ENCODE measurements around the gene LSMEM2.
"Not testable (repeated sequence)": the region's sequence is repeated elsewhere in the genome, so short reads cannot be mapped to it uniquely, and the experiment has no call there.

The LSMEM2 gene

DNA sequence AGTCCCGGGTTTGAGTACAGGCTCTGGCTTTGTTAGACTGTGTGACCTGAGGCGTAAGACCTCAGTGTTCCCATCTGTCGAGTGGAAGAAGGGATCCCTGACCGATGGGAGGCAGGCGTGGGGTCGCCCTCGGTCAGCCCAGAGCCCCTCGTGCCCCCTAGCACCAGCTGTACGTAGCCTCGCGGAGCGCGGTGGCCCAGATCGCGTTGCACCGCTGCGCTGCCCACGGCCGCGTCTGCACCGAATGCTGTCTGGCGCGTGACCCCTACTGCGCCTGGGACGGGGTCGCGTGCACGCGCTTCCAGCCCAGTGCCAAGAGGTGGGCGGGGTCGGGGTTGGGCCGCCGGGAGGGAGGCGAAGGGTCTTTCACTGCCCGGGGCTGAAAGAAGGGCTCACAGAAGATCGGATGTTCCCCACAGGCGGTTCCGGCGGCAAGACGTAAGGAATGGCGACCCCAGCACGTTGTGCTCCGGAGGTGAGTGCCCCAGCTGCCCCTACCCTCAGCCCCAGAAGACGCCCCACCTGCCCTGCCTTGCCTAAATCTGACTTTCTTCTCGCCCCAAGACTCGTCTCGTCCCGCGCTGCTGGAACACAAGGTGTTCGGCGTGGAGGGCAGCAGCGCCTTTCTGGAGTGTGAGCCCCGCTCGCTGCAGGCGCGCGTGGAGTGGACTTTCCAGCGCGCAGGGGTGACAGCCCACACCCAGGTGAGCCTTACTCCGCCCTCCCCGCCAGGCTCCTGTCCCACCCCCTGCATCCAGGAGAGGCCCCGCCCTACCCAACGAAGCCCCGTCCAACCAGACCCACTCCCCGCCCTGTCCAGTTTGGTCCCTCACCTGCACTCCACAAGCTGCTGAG is 3.5 kb upstream of the LSMEM2 start:
- no peak for FAIRE-seq
- DNase-seq (ENCODE audit: extremely low spot score, insufficient read length, low read depth), result no peak

DNA sequence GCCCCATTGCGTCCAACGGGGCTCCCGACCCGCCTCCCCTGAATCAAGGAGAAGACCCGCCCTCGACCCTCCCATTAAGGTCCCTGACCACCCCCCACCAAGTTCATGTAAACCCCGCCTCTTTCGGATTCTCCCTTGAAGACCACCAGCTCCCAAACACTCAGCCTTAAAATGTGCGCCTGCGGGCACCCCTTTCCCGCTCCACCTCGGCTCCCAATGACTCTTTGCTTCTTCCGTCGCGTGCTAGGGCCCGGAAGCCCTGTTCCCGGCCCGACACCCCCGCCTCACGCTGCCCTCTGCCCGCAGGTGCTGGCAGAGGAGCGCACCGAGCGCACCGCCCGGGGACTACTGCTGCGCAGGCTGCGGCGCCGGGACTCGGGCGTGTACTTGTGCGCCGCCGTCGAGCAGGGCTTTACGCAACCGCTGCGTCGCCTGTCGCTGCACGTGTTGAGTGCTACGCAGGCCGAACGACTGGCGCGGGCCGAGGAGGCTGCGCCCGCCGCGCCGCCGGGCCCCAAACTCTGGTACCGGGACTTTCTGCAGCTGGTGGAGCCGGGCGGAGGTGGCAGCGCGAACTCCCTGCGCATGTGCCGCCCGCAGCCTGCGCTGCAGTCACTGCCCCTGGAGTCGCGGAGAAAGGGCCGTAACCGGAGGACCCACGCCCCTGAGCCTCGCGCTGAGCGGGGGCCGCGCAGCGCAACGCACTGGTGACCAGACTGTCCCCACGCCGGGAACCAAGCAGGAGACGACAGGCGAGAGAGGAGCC is 2.7 kb upstream of the LSMEM2 start:
- FAIRE-seq (no peak), DNase-seq (ENCODE audit: extremely low spot score, insufficient read length, low read depth) (no peak)

DNA sequence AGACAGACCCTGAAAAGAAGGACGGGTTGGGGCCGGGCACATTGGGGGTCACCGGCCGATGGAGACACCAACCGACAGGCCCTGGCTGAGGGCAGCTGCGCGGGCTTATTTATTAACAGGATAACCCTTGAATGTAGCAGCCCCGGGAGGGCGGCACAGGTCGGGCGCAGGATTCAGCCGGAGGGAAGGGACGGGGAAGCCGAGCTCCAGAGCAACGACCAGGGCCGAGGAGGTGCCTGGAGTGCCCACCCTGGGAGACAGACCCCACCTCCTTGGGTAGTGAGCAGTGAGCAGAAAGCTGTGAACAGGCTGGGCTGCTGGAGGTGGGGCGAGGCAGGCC is 2.2 kb upstream of the LSMEM2 start:
- FAIRE-seq, result no peak
- no peak for DNase-seq (ENCODE audit: extremely low spot score, insufficient read length, low read depth)

DNA sequence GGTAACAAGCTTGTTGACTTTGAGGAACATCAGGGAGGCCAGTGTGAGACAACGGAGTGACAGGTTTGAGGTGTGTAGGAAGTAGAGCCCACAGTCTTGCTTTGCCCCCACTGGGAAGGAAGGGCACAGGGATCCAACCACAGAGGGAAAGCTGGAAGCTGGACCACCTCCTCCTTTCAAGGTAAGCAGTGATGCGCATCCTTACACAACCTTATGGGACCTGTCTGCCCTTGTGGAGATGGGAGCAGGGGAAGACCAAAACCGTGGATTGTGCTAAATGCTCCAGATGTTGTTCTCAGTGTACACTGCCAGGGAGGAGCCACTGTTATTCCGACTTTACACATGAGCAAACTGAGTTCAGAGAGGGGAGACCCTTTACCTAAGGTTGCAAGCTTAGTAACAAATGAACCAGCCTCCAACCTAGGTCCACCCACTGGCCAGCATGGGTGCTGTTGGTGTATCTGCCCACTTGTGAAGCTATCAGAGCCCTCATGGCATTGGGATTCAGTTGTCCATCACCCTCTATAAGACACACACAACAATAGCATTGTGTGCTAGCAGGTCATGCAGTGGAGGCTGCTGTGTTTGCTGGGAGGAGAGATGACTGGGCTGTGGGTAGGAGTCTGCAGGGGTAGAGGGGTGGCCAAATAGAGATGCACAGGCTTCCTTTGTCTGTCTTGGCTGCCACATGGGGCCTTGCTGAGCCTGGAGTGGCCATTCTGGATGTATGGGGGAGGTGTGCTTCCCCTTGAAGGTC is 586 bp upstream of the LSMEM2 start:
- DNase-seq (ENCODE audit: extremely low spot score, insufficient read length, low read depth) (no peak), FAIRE-seq (no peak)

DNA sequence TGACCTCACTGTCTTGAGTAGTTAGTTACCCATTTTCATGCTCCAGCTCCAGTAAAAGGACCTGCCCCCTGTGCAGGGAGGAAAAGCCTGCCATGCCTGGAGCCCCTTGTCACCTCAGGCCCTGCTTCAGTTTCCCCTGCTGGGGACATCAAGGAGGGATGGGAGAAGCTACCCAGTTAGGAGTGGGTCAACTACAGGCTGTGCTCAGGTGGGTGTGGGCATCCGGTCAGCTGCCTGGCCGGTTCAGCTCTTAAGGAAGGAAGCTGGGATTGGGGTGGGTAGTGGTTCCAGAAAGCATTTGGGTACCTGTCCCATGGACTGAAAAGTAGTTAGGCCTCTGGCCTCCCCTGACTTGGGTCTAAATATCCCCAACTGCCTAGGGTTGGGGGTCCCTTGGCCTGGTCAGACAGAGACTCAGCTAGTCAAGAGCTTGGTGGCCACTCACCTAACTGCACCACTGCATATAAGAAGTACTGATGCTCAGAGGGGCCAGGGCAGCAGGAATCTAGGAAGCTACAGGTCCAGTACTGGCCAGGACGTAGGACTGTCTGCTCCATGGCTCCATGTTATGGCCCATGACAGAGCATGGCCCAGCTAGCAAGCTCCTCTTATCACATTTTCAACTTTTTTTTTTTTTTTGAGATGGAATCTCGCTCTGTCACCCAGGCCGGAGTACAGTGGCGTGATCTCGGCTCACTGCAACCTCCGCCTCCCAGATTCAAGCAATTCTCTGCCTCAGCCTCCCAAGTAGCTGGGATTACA is 549 bp downstream of the LSMEM2 start:
- DNase-seq (ENCODE audit: extremely low spot score, insufficient read length, low read depth) (no peak), FAIRE-seq (no peak)

DNA sequence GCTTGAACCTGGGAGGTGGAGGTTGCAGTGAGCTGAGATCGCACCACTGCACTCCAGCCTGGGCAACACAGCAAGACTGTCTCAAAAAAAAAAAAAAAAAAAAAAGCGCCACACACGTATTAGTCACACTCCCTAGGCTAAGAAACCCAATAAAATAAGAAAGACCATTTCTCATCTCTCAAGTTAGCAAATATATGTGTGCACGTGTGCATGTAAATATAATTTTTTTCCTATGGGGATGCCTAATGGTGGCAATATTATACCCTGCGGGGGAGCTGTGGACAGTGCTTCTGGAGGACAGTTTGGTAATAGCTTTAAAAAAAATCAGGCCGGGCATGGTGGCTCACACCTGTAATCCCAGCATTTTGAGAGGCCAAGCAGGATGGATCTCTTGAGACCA is 5.2 kb downstream of the LSMEM2 start:
- not testable (repeated sequence) for DNase-seq (ENCODE audit: extremely low spot score, insufficient read length, low read depth); FAIRE-seq

DNA sequence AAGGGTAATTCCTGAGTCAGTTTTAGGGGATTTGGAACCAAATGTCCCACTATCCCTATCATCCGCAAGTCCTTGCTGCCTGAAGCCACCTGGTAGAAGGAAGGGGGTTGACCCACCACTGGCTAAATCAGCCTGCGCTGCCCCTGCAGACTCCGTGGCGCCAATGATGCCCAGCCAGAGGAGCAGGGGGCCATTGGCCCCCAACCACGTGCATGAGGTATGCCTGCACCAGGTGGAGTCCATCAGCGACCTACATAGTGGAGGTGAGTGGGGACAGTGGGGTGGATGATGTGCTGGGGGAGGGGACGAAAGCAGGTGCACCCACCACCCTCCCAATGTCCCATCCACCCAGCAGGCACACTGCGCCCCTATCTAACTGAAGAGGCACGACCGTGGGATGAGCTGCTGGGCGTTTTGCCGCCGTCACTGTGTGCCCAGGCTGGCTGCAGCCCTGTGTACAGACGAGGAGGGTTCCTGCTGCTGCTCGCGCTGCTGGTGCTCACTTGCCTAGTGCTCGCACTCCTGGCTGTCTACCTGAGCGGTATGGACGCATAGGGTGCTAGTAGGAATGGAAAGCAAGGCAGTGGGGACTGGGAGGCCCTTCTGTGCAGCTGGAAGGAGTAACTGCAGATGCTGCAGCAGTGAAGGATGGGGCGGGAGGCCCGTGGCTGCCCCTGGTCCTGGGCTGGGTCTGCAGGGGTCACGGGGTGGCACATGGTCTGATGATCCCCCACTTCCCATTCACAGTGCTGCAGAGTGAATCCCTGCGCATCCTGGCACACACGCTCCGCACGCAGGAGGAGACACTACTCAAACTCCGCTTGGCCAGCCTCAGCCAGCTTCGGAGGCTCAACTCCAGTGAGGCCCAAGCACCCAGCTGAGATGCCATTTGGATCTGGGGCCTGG is 7.7 kb downstream of the LSMEM2 start:
- no peak for DNase-seq (ENCODE audit: extremely low spot score, insufficient read length, low read depth)
- no peak for FAIRE-seq

DNA sequence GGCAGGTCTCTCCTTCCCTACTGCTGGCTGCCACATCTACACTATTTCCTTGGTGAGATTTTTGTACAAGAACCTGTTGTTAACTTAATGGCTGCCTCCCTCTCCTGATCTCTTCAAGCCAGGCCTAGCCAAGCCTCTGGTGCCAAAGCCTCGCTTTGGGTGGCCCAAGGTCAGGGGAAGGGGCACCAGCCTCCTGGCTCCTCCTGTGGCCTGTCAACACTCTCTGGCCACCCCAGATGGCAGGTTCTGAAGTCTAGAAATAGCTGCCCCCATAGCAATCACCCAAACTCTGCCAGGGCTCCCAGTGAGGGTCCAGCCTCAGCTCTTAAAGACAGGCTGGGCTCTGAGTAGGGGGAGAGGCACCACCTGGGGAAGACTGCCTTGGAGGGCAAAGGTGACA is 8.4 kb downstream of the LSMEM2 start:
- FAIRE-seq, result no peak

DNA sequence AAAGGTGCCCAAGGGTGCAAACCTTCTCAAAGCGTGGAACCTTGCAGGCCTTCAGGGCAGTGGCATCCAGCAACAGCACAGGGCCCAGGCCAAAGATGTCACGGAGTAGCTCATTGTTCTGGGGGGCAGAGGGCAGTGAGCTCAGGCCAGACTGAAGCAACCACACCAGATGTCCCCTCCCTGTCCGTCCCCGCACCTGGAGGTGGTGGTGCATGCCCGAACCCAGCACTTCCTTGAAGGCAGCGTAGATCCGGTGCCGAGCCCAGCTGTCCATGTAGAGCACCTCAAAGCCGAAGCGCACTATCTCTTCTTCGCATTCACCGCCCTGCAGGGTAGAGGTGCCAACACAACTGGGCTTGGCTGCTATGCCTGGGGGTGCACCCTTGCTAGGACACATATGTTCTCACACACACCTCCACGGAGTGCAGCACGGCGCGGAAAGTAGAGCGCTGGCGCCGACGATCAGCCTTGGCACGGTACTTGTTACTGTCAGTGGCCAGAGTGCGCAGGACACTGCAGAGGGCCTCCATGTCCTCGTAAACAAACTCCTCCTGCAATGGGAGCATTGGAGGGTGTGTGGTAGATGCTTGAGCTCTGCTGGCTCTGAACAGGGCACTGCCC is 9.6 kb downstream of the LSMEM2 start:
- DNase-seq (ENCODE audit: extremely low spot score, insufficient read length, low read depth), result no peak
- FAIRE-seq, result no peak

More for the DNA sequence above, 8.4 kb downstream of the LSMEM2 start:
- no peak for DNase-seq (ENCODE audit: extremely low spot score, insufficient read length, low read depth)

DNA sequence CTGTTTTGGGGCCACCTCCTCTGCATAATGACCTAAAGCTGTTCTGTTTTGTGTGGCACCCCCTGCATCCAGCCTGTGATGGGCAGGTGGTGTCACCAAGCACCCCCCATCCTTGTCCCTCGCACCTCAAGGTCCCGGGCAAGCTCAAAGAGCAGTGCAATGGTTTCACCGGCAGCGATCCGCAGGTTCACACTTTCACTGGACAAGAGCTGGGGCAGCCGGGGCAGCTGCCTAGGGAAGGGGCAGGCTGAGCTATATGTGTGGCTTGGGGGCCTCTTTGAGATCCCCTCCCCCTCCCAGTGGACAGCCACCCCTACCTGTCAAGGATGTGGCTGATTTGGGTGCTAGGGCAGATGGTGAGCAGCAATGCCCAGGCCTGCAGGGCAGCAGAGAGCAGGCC is 10.2 kb downstream of the LSMEM2 start:
- no peak for FAIRE-seq

DNA sequence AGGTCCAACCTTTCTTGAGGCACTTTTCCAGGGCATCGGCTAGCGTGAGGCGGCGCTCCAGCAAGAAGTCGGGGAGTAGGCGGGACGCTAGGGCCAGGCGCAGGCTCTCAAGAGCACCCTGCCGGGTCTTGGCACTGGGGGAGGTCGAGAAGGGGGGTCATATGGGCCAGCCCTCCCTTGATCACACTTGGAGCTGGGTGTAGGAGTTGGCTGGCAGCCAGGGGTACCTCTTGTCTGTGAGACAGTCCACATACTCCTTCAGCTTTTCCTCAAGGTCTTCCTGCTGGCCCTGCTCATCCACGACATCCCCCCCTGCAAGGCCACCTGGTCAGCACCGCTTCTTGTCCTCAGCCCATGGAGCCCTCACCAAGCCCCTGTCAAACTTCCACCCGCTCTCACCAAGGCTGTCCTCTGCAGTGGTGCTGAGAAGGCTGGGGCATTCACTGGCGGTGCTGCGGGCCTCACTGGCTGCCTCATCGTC is 11.3 kb downstream of the LSMEM2 start:
- DNase-seq (ENCODE audit: extremely low spot score, insufficient read length, low read depth) (no peak), FAIRE-seq (no peak)

More for the DNA sequence above, 10.2 kb downstream of the LSMEM2 start:
- DNase-seq (ENCODE audit: extremely low spot score, insufficient read length, low read depth), result no peak

DNA sequence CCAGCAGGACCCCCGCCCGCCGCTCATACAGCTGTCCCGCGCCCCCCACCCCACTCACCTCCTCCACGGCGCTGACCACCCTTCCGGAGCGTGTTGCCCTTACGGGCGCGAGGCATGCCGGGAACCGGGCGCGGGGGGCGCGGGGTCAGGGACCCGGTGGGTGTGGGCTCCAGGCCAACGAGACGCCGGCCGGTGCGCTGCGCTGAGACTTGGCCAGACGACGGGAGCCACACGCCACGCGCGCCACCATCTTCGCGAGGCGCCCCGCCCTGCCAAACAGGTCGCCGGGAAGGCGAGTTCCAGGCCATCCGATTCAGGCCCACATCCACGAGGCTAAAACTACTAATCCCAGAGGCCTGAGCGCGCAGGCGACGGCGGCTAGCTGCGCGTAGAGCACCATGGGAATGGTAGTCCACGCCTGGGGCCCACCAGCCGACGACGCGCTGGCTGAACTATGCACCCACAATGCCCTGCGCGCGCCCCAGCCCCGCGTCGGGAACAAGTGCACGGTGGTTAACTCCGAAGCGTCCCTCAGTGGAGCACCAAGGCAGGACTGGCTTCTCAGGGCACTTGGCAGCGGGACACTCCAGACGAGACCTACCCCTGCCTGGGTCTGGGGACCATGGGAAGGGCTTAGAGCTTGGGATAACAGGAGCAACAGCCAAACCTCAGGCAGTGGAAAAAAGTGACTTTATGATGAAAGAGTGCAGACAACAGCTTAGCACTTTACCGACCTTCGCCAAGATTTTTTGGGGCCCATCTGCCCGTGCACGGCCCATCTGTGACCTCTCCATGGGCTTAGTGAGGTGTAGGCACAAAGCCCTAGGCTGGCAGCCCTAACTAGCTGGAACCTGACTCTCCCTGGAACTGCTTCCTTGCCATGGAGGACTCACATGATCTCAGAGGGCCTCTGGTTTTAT is 13.5 kb downstream of the LSMEM2 start, which contains the start of gene IFRD2:
IFRD2 (minus strand) TSS at position 271 of the 920 bp plus-strand sequence; CDS start at position 116, 155 bp downstream.
- peak; percentile 89 for DNase-seq (ENCODE audit: extremely low spot score, insufficient read length, low read depth)
- peak; percentile 100 for FAIRE-seq

DNA sequence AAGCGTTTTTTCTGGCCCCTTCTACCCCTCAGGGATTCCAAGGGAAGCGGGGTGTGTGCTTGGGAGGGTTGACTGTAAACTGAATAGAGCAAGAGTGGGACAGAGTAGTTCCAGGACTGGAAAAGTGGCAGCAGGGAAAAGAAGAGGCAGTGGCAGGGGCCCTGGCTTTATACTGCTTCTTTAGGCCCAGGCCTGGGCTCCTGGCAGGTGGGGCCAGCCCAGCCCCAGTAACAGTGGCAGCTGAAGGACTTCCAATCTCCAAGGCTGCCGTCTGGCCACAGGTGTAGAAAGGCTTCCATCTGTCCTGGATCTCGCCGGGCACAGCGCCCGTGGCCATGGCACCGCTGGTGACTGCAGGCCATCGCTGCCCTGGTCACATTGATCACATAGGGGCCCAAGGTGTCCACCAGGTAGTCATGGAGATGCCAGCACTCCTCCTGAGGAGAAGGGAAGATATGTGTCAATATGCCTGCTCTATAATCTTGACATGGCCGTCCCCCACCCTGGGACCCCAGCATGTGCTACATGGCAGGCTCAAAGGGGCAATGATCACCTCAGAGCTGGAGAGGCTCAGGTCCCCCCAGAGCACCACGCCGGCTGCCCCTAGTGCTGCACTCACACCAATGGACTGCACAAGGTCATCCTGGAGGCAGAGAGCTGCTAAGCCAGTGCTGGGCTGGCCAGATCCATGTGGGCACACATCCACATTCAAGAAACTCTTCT is 14.4 kb downstream of the LSMEM2 start:
- DNase-seq (ENCODE audit: extremely low spot score, insufficient read length, low read depth) (no peak), FAIRE-seq (no peak)

DNA sequence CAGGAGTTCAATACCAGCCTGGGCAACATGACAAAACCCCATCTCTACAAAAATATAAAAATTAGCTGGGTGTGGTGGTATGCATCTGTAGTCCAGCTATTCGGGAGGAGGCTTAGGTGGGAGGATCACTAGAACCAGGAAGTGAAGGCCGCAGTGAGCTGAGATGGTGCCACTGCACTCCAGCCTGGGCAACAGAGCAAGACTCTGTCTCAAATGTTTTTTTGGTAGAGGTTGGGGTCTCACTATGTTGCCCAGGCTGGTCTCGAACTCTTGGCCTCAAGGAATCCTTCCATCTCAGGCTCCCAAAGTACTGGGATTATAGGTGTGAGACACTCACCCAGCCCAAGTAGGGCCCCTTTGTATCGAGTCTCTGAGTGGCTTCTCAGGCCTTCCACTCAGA is 15.2 kb downstream of the LSMEM2 start:
- no peak for DNase-seq (ENCODE audit: extremely low spot score, insufficient read length, low read depth)
- FAIRE-seq, result no peak

DNA sequence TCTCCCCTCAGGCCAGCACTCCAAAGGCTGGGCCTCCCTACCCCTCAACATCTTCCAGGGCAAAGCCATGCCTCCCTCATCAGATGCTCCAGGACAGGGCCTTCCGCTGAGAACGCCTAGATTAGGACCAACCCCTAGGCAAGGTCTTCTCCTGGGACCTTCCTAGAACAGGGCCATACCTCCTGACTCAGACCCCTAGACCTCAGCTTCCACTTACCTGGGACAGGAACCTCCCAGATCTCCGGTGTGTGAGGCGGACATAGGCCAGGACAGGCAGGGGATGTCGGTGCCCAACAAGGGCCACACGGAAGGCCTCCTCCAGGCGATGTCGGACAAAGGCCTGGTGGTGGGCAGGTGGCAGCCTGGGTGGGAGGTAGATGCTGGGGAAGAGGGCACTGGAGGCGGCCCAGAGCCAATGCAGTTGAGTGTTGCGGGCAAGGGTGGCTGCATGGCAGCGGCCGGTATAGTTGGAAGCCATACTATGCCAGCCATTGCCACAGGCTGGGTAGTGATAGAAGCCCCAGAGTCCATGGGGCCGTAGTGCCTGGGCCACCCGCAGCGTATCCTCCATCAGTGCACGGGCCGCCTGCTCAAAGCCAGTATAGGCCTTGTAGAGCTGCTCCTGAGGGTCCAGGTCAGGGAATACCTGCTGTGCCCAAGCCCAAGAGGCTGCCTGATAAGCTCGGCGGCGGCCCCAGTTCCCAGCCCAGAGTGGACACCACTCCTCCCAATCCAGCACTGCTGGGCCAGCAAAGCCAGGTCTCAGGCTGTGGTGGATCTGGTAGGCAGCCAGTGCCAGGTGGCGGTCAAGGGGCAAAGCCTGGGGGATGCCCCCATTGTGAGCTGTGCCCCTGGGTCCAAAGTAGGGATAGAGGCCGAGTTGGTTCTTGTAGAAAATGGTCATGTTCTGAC is 15.9 kb downstream of the LSMEM2 start:
- FAIRE-seq (no peak), DNase-seq (ENCODE audit: extremely low spot score, insufficient read length, low read depth) (no peak)
